ENCODE data around the gene ALKBH4.
"Not testable (repeated sequence)": the region's sequence is repeated elsewhere in the genome, so short reads cannot be mapped to it uniquely, and the experiment has no call there.

ALKBH4 gene

GRCh38 chr7:102424787-102425218 is 39.9 kb downstream of the ALKBH4 start:
- DNase-seq, result peak in 1 of 2 donors; percentile 28

- DNase-seq, result no peak
Observed at GRCh38 chr7:102424129-102424551, 40.5 kb downstream of the ALKBH4 start.

GRCh38 chr7:102421706-102422240 is 42.9 kb downstream of the ALKBH4 start:
- DNase-seq, result no peak

GRCh38 chr7:102418592-102418991 is 46.1 kb downstream of the ALKBH4 start:
- no peak for DNase-seq

GRCh38 chr7:102417105-102417504 is 47.6 kb downstream of the ALKBH4 start:
- DNase-seq, result no peak

GRCh38 chr7:102416406-102416805 is 48.3 kb downstream of the ALKBH4 start:
- no peak for DNase-seq

- no peak for DNase-seq
Observed at GRCh38 chr7:102415685-102416225, 48.9 kb downstream of the ALKBH4 start.

- no peak for DNase-seq
Observed at GRCh38 chr7:102413611-102414010, 51.1 kb downstream of the ALKBH4 start.

GRCh38 chr7:102413091-102413490 is 51.6 kb downstream of the ALKBH4 start:
- no peak for DNase-seq

- peak in 1 of 2 donors; percentile 1 for DNase-seq
Observed at GRCh38 chr7:102412548-102412947, 52.1 kb downstream of the ALKBH4 start.

- no peak for DNase-seq
Observed at GRCh38 chr7:102410918-102411317, 53.7 kb downstream of the ALKBH4 start.

GRCh38 chr7:102410123-102410522 is 54.5 kb downstream of the ALKBH4 start:
- no peak for DNase-seq

GRCh38 chr7:102409340-102409739 is 55.3 kb downstream of the ALKBH4 start:
- no peak for DNase-seq

GRCh38 chr7:102408530-102408929 is 56.1 kb downstream of the ALKBH4 start:
- DNase-seq, result not testable (repeated sequence)

GRCh38 chr7:102407910-102408309 is 56.8 kb downstream of the ALKBH4 start:
- no peak for DNase-seq
